Fibroblast of the conjunctiva (primary cell): ENCODE data around the gene SESN1.
"Not testable (repeated sequence)": the region's sequence is repeated elsewhere in the genome, so short reads cannot be mapped to it uniquely, and the experiment has no call there.

Source experiments
- DNase-seq: peaks from one replicate; pipeline ENCODE4 v3.0.0-alpha.2; 2010; ENCODE audit warnings: low read depth

SESN1 gene

GRCh38 chr6:109000289-109000688 is 94.4 kb downstream of the SESN1 start:
- no peak for DNase-seq

GRCh38 chr6:108999428-108999827 is 95.2 kb downstream of the SESN1 start:
- no peak for DNase-seq

- no peak for DNase-seq
Measured at GRCh38 chr6:108998485-108998884, 96.2 kb downstream of the SESN1 start.

- no peak for DNase-seq
Measured at GRCh38 chr6:108996208-108996607, 98.4 kb downstream of the SESN1 start.

GRCh38 chr6:108995296-108995695 is 99.3 kb downstream of the SESN1 start:
- no peak for DNase-seq

GRCh38 chr6:108993876-108994275 is 100.8 kb downstream of the SESN1 start:
- DNase-seq, result no peak

- DNase-seq, result no peak
Measured at GRCh38 chr6:108989700-108990099, 104.9 kb downstream of the SESN1 start.

- DNase-seq, result no peak
Measured at GRCh38 chr6:108988765-108989164, 105.9 kb downstream of the SESN1 start.

GRCh38 chr6:108988296-108988695 is 106.3 kb downstream of the SESN1 start:
- DNase-seq, result no peak

GRCh38 chr6:108987156-108987555 is 107.5 kb downstream of the SESN1 start:
- DNase-seq, result no peak

- DNase-seq, result no peak
Measured at GRCh38 chr6:108985301-108985700, 109.3 kb downstream of the SESN1 start.

- DNase-seq, result no peak
Measured at GRCh38 chr6:108983151-108983550, 111.5 kb downstream of the SESN1 start.

GRCh38 chr6:108982154-108983113 is 112.2 kb downstream of the SESN1 start:
- DNase-seq, result no peak

- not testable (repeated sequence) for DNase-seq
Measured at GRCh38 chr6:108978638-108979037, 116.0 kb downstream of the SESN1 start.

- no peak for DNase-seq
Measured at GRCh38 chr6:108974201-108974600, 120.4 kb downstream of the SESN1 start.

- DNase-seq, result no peak
Measured at GRCh38 chr6:108969776-108970175, 124.9 kb downstream of the SESN1 start.

- DNase-seq, result no peak
Measured at GRCh38 chr6:108968325-108969316, 126.0 kb downstream of the SESN1 start.

- DNase-seq, result no peak
Measured at GRCh38 chr6:108966855-108967755, 127.5 kb downstream of the SESN1 start.

- no peak for DNase-seq
Measured at GRCh38 chr6:108966251-108966650, 128.4 kb downstream of the SESN1 start.

- peak; percentile 80 for DNase-seq
Measured at GRCh38 chr6:108961985-108962384, 132.7 kb downstream of the SESN1 start.

GRCh38 chr6:108961077-108961476 is 133.6 kb downstream of the SESN1 start:
- DNase-seq, result no peak
